K562 (cell line): ENCODE results near the gene LAG3.

ENCODE experiments used
- ATF7 ChIP-seq: fragments of 450-650 bp; IDR thresholded peaks from 2 replicates; pipeline ENCODE4 v1.7.1; 2014; ENCODE audit warnings: mild to moderate bottlenecking, moderate library complexity
- E2F8 ChIP-seq: fragments of 450-650 bp; IDR thresholded peaks from 2 replicates; pipeline ENCODE4 v1.7.1; 2018; ENCODE audit warnings: mild to moderate bottlenecking, low read depth; ENCODE audit not compliant: partially characterized antibody
- FOXJ2 ChIP-seq: fragments of 200-800 bp; sonication (Bioruptor generic); IDR thresholded peaks from 2 replicates; pipeline ENCODE4 v1.6.1; 2016; ENCODE audit warnings: missing genetic modification characterization, missing compliant biosample characterization
- MAFK ChIP-seq: IDR thresholded peaks from 2 replicates; pipeline ENCODE4 v1.6.1; 2011; ENCODE audit warnings: low read length, improper control_type of control experiment
- NKRF ChIP-seq: fragments of 450-650 bp; IDR thresholded peaks from 2 replicates; pipeline ENCODE4 v1.6.1; 2016; ENCODE audit warnings: borderline replicate concordance
- PHB2 ChIP-seq: fragments of 450-650 bp; IDR thresholded peaks from 2 replicates; pipeline ENCODE4 v1.6.1; 2017; ENCODE audit warnings: low read depth
- POLR2A ChIP-seq: fragments of 450-650 bp; conservative IDR thresholded peaks from 2 replicates; pipeline ENCODE4 v1.6.1; 2016
- POLR2AphosphoS5 ChIP-seq: IDR thresholded peaks from 2 replicates; pipeline ENCODE4 v1.6.1; 2011; ENCODE audit warnings: mild to moderate bottlenecking, low read depth, low read length, moderate library complexity; ENCODE audit not compliant: control insufficient read depth, insufficient read depth
- ZBTB40 ChIP-seq, 2 experiments: fragments of 450-650 bp in 1 of 2; sonication (generic) in 1 of 2; formaldehyde crosslinking in 1 of 2; IDR thresholded peaks; 2 replicates each; pipeline versions ENCODE4 v1.7.1 to v1.9.0; 2016 to 2022; ENCODE audit warnings: inconsistent platforms in 1 of 2, mild to moderate bottlenecking in 1 of 2, missing genetic modification reagents in 1 of 2
- ZFP30 ChIP-seq: fragments of 250-450 bp; sonication (Bioruptor Pico); IDR thresholded peaks from 2 replicates; pipeline ENCODE4 v1.8.0; 2022; ENCODE audit warnings: moderate library complexity, mild to moderate bottlenecking, inconsistent platforms, borderline replicate concordance
- ZNF639 ChIP-seq, 2 experiments: fragments of 200-800 bp in 1 of 2; sonication (Bioruptor generic) in 1 of 2; sonication (generic) in 1 of 2; formaldehyde crosslinking in 1 of 2; IDR thresholded peaks in 1 of 2; conservative IDR thresholded peaks in 1 of 2; 2 replicates each; pipeline versions ENCODE4 v1.5.0 to v1.6.1; 2016 to 2020; ENCODE audit warnings: missing compliant biosample characterization in 1 of 2, missing genetic modification characterization in 1 of 2, missing genetic modification reagents in 1 of 2
- ZNF668 ChIP-seq: fragments of 250-450 bp; sonication (Bioruptor Pico); IDR thresholded peaks from 2 replicates; pipeline ENCODE4 v1.8.0; 2022; ENCODE audit warnings: mild to moderate bottlenecking, inconsistent platforms

- TF ChIP-seq FOXJ2 (no peak), MAFK (no peak), PHB2 (no peak), ZNF639 (CRISPR knock-in tag; conservative IDR thresholded peaks at IDR 0.05 in 1 of 2, IDR thresholded peaks at IDR 0.05 in 1 of 2) (no peak), ZFP30 (no peak), NKRF (no peak), ZBTB40 (IDR thresholded peaks at IDR 0.05) (no peak), ZBTB40 (CRISPR knock-in tag; IDR thresholded peaks at IDR 0.05) (no peak), ZNF668 (CRISPR knock-in tag) (no peak), ATF7 (no peak), E2F8 (no peak), POLR2AphosphoS5 (no peak), POLR2A (no peak)
Measured at GRCh38 chr12:6796576-6796975, 24.3 kb downstream of the LAG3 start.
